CD4-positive, CD25-positive, alpha-beta regulatory T cell (primary cell): ENCODE data around the gene PADI3. TPM values are rescaled to one million over a fixed set of nuclear protein-coding genes. Genes with fewer than 3 reads are reported as not detected.
A peak's percentile ranks its signal among the peaks of the same experiment; 100 is the strongest.

Experiments
- ATAC-seq, 2 donors: fragments of 150-1000 bp; cut with Tn5 transposase; one replicate each; pipeline ENCODE4 v1.10.0; 2021; ENCODE audit warnings: low read depth in 2 of 2, moderate number of reproducible peaks in 2 of 2, moderate library complexity in 1 of 2
- DNase-seq, 3 donors: peaks; one replicate each; pipeline versions ENCODE4 v3.0.0 to v3.0.0-alpha.2; 2012 to 2022; ENCODE audit warnings: mixed read lengths in 1 of 3
- H3K27ac ChIP-seq: one replicate; pipeline ENCODE4 v1.7.0; 2013; ENCODE audit warnings: mild to moderate bottlenecking, low read length; ENCODE audit not compliant: insufficient read depth, poor library complexity, severe bottlenecking
- H3K27me3 ChIP-seq: one replicate; pipeline ENCODE4 v1.7.0; 2013; ENCODE audit warnings: low read length; ENCODE audit not compliant: control insufficient read depth, insufficient read depth
- H3K36me3 ChIP-seq: one replicate; pipeline ENCODE4 v1.7.0; 2013; ENCODE audit warnings: mild to moderate bottlenecking, low read length, moderate library complexity; ENCODE audit not compliant: control insufficient read depth, insufficient read depth
- H3K4me1 ChIP-seq: 2 replicates; pipeline ENCODE4 v1.7.0; 2013; ENCODE audit warnings: mild to moderate bottlenecking, low read length; ENCODE audit not compliant: insufficient read depth, control insufficient read depth, poor library complexity, severe bottlenecking
- H3K4me3 ChIP-seq: one replicate; pipeline ENCODE4 v1.7.0; 2013; ENCODE audit warnings: low read depth, mild to moderate bottlenecking, low read length, moderate library complexity
- H3K9me3 ChIP-seq, 2 experiments: 1 replicate in 1 of 2; 2 replicates in 1 of 2; pipeline ENCODE4 v1.7.0; 2013; ENCODE audit warnings: low read length in 2 of 2, mild to moderate bottlenecking in 1 of 2, moderate library complexity in 1 of 2; ENCODE audit not compliant: control insufficient read depth in 2 of 2
- H3K27ac Mint-ChIP-seq, 3 donors: one replicate each; pipeline ENCODE4 v1.8.0; 2020 to 2022; ENCODE audit warnings: mild to moderate bottlenecking in 3 of 3, mixed read lengths in 3 of 3, moderate library complexity in 2 of 3
- H3K27me3 Mint-ChIP-seq: one replicate; pipeline ENCODE4 v1.8.0; 2022; ENCODE audit warnings: mild to moderate bottlenecking, mixed read lengths
- H3K36me3 Mint-ChIP-seq: one replicate; pipeline ENCODE4 v1.8.0; 2020; ENCODE audit warnings: mixed read lengths
- H3K4me1 Mint-ChIP-seq, 4 donors: one replicate each; pipeline ENCODE4 v1.8.0; 2020 to 2022; ENCODE audit warnings: mixed read lengths in 4 of 4, mild to moderate bottlenecking in 1 of 4
- H3K4me3 Mint-ChIP-seq, 4 donors: one replicate each; pipeline ENCODE4 v1.8.0; 2020 to 2022; ENCODE audit warnings: mild to moderate bottlenecking in 4 of 4, mixed read lengths in 4 of 4, moderate library complexity in 3 of 4
- H3K9me3 Mint-ChIP-seq, 7 donors: one replicate each; pipeline ENCODE4 v1.8.0; 2020 to 2022; ENCODE audit warnings: mixed read lengths in 7 of 7, mild to moderate bottlenecking in 3 of 7, moderate library complexity in 2 of 7
- polyA plus RNA-seq, 4 donors: library from polyadenylated mRNA; unstranded; fragments of 300-500 nt; fragmentation: Illumina TruSeq; gene quantifications; one replicate each; pipeline ENCODE4 v1.2.3, GENCODE V29; 2021
- total RNA-seq: library from RNA; stranded (reverse); gene quantifications from one replicate; pipeline ENCODE4 v1.2.3, GENCODE V29; 2022

Gene PADI3
- total and polyA plus RNA-seq, 5 donors from 2014 or later = not detected

GRCh38 chr1:17259233-17259873, 10.5 kb downstream of the PADI3 start:
- Histone ChIP-seq H3K36me3 (no peaks in the 10 kb centered on the region), H3K4me1 (no peaks in the 10 kb centered on the region), H3K9me3 (no peaks in the 10 kb centered on the region), H3K27ac (no peak overlapping the region), H3K4me3 (no peak overlapping the region), H3K27me3 (no peaks in the 10 kb centered on the region)
- DNase-seq = no peak
- H3K27ac Mint-ChIP-seq = no peak overlapping the region
- no peaks in the 10 kb centered on the region for H3K36me3 Mint-ChIP-seq
- no peaks in the 10 kb centered on the region for H3K4me1 Mint-ChIP-seq
- peaks cover 5% of the 10 kb centered on the region for H3K27me3 Mint-ChIP-seq
- no peak for ATAC-seq
- peaks cover 0 to 3% (median 0%) of the 10 kb centered on the region in 7 donors for H3K9me3 Mint-ChIP-seq
- H3K4me3 Mint-ChIP-seq = no peak overlapping the region

DNA sequence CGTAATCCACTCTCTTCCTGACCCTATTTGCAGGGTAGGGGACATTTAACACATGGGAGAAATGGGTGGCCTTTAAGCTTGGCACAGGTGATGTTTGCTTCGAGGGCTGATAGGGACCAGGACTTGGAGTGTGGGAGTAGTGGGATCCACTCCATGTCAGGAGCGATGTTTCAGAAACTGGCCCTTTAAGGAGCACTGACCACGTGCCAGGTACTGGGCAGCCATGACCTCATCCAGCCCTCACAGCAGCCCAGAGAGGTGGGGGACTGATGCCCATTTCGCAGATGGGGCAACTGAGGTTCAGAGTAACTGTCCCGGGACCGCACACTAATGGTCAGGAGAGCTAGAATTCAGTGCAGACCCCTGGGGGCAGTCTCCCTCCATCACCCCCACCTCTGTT, 11.4 kb downstream of the PADI3 start:
- ATAC-seq = no peak
- no peak overlapping the region for H3K4me3 ChIP-seq
- no peak overlapping the region for H3K27ac ChIP-seq
- Mint-ChIP-seq H3K4me3 (no peak overlapping the region), H3K4me1 (no peaks in the 10 kb centered on the region), H3K9me3 (peaks cover 0 to 3% (median 0%) of the 10 kb centered on the region in 7 donors), H3K27ac (no peak overlapping the region), H3K27me3 (peaks cover 5% of the 10 kb centered on the region), H3K36me3 (no peaks in the 10 kb centered on the region)
- H3K9me3 ChIP-seq = no peaks in the 10 kb centered on the region
- DNase-seq = no peak
- no peaks in the 10 kb centered on the region for H3K4me1 ChIP-seq
- H3K36me3 ChIP-seq = no peaks in the 10 kb centered on the region
- no peaks in the 10 kb centered on the region for H3K27me3 ChIP-seq

GRCh38 chr1:17260738-17261137, 11.8 kb downstream of the PADI3 start:
- Mint-ChIP-seq H3K4me3 (no peak overlapping the region), H3K36me3 (no peaks in the 10 kb centered on the region), H3K27me3 (peaks cover 5% of the 10 kb centered on the region), H3K9me3 (peaks cover 0 to 3% (median 0%) of the 10 kb centered on the region in 7 donors), H3K4me1 (no peaks in the 10 kb centered on the region), H3K27ac (no peak overlapping the region)
- Histone ChIP-seq H3K4me3 (no peak overlapping the region), H3K4me1 (no peaks in the 10 kb centered on the region), H3K27ac (no peak overlapping the region), H3K36me3 (no peaks in the 10 kb centered on the region), H3K27me3 (no peaks in the 10 kb centered on the region), H3K9me3 (no peaks in the 10 kb centered on the region)
- DNase-seq (no peak), ATAC-seq (no peak)

DNA sequence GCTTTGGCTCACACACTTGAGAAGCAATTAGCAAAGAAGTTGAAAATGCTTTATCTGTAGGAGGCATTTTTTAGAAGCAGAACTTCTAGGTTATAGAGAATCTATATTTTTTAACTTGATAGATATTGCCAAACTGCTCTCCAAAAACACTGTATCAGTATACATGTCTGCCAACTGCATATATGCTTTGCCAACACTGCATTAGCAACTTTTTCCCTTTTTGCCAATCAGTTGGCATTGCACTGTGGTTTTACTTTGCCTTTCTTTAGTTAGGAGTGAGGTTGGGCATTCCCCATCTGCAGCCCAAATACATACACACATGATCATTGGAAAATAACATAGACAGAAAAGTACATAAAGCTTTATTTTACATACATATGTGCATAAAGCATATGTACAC, 15.0 kb downstream of the PADI3 start:
- no peak for ATAC-seq
- no peaks in the 10 kb centered on the region for H3K36me3 Mint-ChIP-seq

GRCh38 chr1:17264470-17264869, 15.6 kb downstream of the PADI3 start:
- Mint-ChIP-seq H3K36me3 (no peaks in the 10 kb centered on the region), H3K9me3 (peaks cover 0 to 3% (median 0%) of the 10 kb centered on the region in 7 donors), H3K27me3 (peaks cover 5% of the 10 kb centered on the region), H3K4me1 (no peaks in the 10 kb centered on the region), H3K27ac (no peak overlapping the region), H3K4me3 (no peak overlapping the region)
- Histone ChIP-seq H3K27me3 (no peaks in the 10 kb centered on the region), H3K4me3 (no peak overlapping the region), H3K4me1 (no peaks in the 10 kb centered on the region), H3K9me3 (no peaks in the 10 kb centered on the region), H3K27ac (no peak overlapping the region), H3K36me3 (no peaks in the 10 kb centered on the region)
- ATAC-seq (no peak), DNase-seq (no peak)

More for the DNA sequence above, 15.0 kb downstream of the PADI3 start:
- no peak for DNase-seq
- Histone ChIP-seq H3K36me3 (no peaks in the 10 kb centered on the region), H3K27ac (no peak overlapping the region), H3K4me1 (no peaks in the 10 kb centered on the region), H3K4me3 (no peak overlapping the region), H3K27me3 (no peaks in the 10 kb centered on the region), H3K9me3 (no peaks in the 10 kb centered on the region)
- Mint-ChIP-seq H3K27ac (no peak overlapping the region), H3K4me3 (no peak overlapping the region), H3K9me3 (peaks cover 0 to 3% (median 0%) of the 10 kb centered on the region in 7 donors), H3K27me3 (peaks cover 5% of the 10 kb centered on the region), H3K4me1 (no peaks in the 10 kb centered on the region)

DNA sequence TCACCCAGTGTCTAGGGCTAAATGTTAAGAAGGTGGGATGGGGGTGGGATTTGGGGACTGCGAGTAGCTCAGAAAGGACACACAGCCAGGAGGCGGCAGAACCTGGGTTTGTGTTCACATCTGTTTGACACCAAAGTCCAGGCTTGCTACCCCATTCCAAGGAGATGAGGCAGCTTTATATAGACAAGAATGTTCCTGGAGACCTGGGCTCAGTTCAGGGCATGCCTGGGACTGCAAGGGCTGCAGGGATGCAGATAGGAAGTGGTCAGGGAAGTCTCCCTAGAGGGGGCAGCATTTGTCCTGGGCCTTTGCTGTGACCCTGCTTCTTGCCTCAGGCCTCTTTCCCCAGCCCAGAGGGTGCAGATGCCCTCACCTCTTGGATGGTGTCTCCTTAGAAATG, 16.3 kb downstream of the PADI3 start:
- Mint-ChIP-seq H3K9me3 (peaks cover 0 to 3% (median 0%) of the 10 kb centered on the region in 7 donors), H3K36me3 (no peaks in the 10 kb centered on the region), H3K27ac (no peak overlapping the region), H3K4me3 (no peak overlapping the region), H3K27me3 (peaks cover 5% of the 10 kb centered on the region), H3K4me1 (no peaks in the 10 kb centered on the region)
- DNase-seq = no peak
- ATAC-seq = no peak
- Histone ChIP-seq H3K4me1 (no peaks in the 10 kb centered on the region), H3K27me3 (no peaks in the 10 kb centered on the region), H3K27ac (no peak overlapping the region), H3K9me3 (no peaks in the 10 kb centered on the region), H3K4me3 (no peak overlapping the region), H3K36me3 (no peaks in the 10 kb centered on the region)

DNA sequence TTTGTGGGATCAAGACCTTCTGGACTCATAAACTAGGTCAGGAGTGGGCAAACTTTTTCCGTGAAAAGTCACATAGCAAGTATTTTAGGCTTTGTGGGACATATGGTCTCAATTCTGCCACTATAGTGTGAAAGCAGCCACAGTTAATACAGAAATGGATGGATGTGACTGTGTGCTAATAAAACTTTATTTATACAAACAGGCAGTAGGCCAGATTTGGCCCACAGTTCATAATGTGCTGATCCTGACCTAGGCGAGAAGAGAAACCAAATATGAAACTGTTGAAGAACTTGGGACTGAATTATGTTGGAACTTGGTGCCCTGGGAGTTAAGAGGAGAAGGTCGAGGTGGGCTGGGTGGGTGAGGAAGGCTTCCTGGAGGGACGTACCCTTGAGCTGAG, 17.1 kb downstream of the PADI3 start:
- Histone ChIP-seq H3K36me3 (no peaks in the 10 kb centered on the region), H3K4me3 (no peak overlapping the region), H3K27me3 (no peaks in the 10 kb centered on the region), H3K9me3 (no peaks in the 10 kb centered on the region), H3K27ac (no peak overlapping the region), H3K4me1 (no peaks in the 10 kb centered on the region)
- Mint-ChIP-seq H3K27ac (peak overlapping the region in 1 of 3 donors; percentile 67), H3K36me3 (no peaks in the 10 kb centered on the region), H3K9me3 (peaks cover 0 to 3% (median 0%) of the 10 kb centered on the region in 7 donors), H3K27me3 (peaks cover 5% of the 10 kb centered on the region), H3K4me1 (no peaks in the 10 kb centered on the region), H3K4me3 (no peak overlapping the region)
- ATAC-seq (no peak), DNase-seq (no peak)
